NCI-H2196 (cell line): ENCODE results near the gene CCDC92.

Source experiments
- DNase-seq: peaks from one replicate; lab custom pipeline; 2025; ENCODE audit not compliant: unreplicated experiment; lab: John Stamatoyannopoulos, UW

Gene CCDC92

GRCh38 chr12:124002654-124003053 lies 30.0 kb upstream of the CCDC92 start:
- DNase-seq: no peak

DNA sequence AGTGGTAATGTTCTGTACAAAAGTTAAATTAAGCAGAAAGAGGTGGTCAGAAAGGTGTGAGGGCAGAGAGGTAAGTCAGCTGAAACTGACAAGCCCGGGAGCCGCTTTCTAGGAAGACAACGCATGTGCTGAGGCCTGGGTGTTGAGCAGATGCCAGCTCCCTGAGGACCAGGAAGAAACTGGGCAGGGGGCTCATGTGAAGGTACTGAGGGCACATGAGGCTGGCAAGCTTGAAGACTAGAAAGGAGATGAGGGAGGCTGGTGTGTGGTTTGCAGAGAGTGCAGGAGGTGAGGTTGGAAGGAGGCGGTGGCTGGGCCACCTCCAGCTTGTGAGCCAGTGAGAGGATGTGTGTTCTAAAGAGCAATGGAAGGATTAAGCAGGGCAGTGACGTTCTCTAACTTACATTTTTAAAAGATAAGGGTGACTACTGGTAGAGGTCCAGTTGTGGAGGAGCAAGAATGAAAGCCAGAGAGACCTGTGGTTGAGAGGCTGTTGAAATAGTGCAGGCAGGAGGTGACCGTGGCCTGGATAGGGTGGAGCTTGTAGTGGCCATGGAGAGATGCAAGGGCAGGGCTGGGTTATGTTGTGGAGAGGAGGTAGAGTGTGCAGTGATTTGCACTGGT lies 29.5 kb upstream of the CCDC92 start:
- no peak for DNase-seq

DNA sequence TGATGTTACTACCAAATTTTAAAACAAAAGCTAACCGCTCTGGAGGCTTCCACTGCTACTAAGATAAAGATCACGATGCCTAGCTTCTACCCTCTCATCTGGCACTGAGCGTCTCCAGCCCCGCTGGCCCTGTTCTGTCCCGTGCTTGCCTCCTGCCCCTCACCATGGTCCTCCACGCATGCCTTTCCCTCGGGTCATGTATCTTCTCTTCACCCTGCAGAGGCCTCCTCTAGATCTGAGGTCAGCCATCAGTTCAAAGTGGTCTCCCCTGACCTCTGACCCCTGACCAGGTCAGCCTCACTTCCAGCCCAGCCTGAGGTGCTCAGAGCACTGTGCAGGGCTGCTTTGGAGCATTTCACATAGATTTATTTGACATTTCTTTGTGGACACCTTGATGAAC lies 28.7 kb upstream of the CCDC92 start:
- no peak for DNase-seq

DNA sequence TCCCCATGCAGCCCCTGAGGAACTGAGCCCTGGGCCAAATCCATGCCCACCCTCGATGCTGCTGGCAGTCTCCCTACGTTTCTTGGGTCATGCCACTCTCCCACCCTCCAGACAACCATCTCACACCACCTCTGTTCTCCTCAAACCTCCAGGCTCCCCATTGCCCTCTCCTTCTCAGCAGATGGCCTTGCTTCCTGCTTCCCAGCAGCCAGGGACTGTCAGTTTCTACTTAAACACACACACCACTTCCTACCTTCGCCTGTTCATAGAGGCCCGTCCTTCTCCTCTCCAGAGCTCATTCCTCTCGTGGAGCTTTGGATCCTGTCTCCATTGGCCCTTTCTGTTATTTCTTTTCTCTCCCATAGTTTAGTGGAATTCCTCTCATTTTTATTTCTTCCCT lies 27.5 kb upstream of the CCDC92 start:
- no peak for DNase-seq

GRCh38 chr12:123998991-123999359 lies 26.3 kb upstream of the CCDC92 start:
- no peak for DNase-seq

DNA sequence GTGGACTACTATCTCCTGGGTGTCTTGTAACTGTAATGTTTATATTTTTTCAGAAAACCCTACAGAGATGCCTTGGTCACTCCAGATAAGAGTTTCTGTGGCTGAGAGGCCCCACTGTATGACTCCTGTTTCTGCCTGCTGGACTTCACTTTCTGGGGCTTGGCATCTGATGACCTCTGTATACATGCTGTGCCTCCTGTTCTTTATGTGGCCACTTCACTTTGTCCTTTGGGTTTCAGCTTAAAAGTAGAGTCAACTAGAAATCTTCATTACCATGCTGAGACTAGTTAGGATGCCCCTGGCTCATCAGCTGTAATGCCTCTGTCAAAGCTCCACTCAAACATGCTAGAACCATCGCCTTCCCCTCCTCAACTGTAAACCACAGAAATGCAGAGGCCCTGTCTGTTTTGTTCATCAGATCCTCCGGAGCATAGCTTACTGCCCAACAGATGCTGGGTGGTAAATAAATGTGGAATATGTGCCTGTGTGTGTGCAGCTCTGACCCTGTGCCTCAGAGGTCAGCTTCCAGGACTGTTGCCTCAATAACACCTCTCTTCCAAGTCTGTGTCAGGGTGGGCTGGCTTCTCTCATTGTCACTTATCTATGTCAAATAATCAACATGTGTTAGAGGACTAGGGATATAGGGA lies 25.8 kb upstream of the CCDC92 start:
- DNase-seq: no peak

DNA sequence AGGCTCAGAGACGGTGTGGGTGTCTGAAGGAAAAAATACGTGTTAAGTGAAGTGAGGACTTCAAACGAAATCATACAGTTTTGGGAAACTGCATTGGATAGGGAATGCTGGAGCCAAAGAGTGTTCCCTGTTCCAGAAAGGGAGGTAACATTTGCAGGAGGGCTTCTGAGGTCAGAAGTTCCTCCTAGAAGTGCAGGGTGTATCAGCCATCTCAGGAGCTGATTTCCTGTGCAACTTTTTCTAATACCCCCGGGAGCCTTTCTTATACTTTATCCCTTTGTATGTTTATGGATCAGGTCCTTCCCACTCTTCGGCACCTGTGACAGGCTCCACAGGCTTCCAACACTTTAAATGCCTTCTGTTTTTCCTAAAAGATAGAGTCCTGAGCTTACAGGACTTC lies 25.3 kb upstream of the CCDC92 start:
- DNase-seq: no peak

DNA sequence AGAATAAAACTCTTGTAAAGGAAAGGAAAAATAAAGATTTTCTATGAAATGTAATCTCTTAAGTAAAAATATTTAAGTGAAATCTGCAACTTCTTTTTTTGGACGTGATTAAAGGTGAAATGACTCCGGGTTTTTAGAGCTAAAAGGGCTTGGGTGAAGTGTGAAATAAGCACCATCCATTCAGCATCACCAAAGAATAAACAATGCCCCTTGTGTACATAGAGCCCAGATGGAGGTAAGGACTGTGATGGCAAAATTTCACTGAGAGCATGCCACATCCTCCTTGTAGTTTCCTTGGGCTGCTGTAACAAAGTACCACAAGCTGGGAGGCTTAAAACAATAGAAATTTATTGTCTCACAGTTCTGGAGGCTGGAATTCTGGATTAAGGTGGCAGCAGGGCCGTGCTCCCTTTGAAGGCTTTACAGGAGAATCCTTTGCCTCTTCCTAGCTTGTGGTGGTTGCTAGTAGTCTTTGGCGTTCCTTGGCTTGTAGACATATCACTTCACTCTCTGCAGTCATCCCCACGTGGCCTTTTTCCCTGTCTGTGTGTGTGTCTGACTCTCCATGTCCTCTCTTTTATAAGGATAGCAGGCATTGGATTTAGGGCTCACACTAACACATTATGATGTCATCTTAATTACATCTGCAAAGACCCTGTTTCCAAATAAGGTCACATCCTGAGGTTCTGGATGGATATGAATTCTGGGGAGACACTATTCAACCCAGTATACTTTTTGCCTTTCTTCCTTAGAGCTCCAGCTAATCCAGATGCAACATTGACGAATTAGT lies 24.6 kb upstream of the CCDC92 start:
- DNase-seq: no peak

DNA sequence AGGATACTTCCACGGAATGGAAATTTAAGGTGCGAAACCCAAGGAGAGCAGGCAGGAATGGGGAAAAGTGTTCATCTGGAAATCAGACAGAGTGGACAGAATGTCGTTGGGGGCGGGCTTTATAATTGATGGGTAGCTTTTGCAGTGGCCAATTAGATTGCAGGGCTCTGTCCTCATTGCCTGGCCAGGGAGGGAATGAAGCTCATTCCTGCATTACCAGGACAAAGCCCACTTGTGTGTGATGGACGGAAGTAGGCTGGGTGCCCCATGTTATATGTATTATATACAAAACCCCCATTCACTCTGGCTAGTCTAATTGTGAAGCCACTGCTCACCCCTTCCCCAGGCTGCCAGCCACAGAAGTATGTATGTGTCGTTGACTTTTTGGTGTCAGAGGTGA lies 23.9 kb upstream of the CCDC92 start:
- DNase-seq: no peak

- DNase-seq: no peak
Observed at GRCh38 chr12:123995023-123995748, 22.6 kb upstream of the CCDC92 start.

GRCh38 chr12:123992118-123992825 lies 19.6 kb upstream of the CCDC92 start:
- no peak for DNase-seq

GRCh38 chr12:123991372-123991951 lies 18.8 kb upstream of the CCDC92 start:
- no peak for DNase-seq

GRCh38 chr12:123990511-123990910 lies 17.9 kb upstream of the CCDC92 start:
- no peak for DNase-seq

DNA sequence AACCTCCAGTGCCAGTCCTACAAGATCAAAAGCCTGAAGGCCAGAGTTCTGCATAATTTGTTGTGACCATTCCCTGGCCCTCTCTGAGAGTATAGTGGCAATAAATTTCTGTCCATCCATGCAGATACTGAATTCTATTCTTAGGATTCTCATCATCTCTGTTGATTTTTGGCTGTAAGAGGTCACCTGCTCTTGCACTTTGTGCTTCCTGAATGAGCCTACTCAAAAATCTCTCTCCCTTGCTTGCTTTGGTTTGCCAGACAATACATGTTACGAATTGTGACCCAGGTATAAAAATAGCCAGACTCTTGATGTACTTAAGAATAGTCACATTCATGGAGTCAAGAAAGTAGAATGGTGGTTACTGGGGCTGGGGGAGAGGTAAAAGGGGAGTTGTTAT lies 17.1 kb upstream of the CCDC92 start:
- no peak for DNase-seq

GRCh38 chr12:123989168-123989567 lies 16.5 kb upstream of the CCDC92 start:
- no peak for DNase-seq

GRCh38 chr12:123987022-123987421 lies 14.4 kb upstream of the CCDC92 start:
- DNase-seq: no peak

GRCh38 chr12:123986374-123986965 lies 13.8 kb upstream of the CCDC92 start:
- no peak for DNase-seq

- no peak for DNase-seq
Observed at GRCh38 chr12:123984903-123985302, 12.3 kb upstream of the CCDC92 start.

DNA sequence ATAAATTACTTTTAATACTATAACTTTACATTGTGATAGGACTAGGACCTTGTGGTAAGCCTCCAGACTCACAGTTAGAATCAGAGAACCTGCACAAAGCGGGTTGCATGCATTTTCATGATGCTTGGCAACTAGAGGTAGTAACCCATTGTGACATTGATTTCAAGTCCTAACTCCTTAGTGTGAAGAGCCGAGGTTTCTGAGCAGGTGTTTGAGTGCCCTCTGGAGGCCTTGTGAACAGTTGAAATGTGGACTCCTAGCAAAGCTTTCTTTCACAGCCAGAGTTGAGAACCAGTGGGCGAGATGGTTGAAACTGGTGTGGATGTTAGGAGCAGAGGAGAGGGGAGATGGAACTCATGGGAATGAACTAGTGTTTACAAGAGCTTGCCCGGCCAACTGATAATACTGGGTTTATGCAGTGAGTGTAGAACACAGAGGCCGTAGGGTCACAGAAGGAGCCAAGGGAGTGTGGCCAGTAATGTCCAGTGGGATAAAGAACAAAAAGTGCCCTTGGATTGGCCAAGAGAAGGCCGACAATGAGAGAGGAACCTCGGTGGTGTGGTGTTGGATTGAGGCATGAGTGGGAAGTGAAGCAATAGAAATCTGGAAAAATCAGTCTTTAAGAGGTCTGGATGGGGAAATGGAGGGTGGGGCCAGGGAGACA lies 11.3 kb upstream of the CCDC92 start:
- peak; percentile 59 for DNase-seq

DNA sequence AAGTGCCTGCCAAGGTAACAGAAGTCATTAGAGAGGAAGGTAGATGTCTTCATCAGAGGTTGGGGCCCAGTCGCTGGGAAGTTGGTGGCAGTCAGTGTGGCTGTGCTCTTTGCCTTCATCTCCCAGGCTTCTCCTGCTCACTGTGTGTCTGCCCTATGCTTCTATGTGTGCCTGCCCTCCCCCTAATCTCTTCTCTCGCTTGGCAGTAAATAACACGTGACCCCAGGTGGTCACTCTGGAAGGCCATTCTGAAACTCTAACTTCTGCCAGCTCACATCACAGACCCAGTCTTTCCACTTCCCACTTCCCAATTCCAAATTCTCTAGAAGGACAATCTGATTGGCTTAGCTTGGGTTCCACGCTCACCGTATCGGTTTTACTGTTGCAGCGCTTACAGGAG lies 9.6 kb upstream of the CCDC92 start:
- no peak for DNase-seq
